Putamen (tissue), 1 donor: ENCODE results near the gene MOB1A.
"Not testable (repeated sequence)": the region's sequence is repeated elsewhere in the genome, so short reads cannot be mapped to it uniquely, and the experiment has no call there.

ENCODE experiments used
- DNase-seq: peaks from one replicate; pipeline ENCODE4 v3.0.0-alpha.2; 2016; ENCODE audit warnings: low spot score

MOB1A gene

GRCh38 chr2:74198461-74199274 lies 20.0 kb upstream of the MOB1A start, which contains the start of gene MTHFD2:
Gene MTHFD2 (plus strand): TSS chr2:74198615. CDS start chr2:74198642, 27 bp downstream.
- peak; percentile 72 for DNase-seq

DNA sequence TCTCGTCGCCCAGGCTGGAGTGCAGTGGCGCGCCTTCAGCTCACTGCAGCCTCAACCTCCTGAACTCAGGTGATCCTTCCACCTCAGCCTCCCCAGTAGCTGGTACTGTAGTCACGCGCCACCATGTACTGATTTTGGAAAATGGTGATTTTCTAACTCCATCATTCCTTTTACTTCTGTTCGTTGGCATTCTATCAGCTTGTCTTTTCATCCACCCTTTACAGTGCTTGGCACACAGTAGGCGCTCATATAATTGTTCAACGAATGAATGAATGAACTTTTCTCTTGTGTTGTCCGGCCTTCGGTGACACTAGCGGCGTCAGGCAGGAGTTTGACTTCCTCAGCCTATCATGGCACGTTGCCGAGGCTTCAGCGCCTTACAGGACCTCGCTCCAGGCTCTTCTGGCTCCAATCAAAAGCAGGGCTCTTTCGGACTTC lies 19.4 kb upstream of the MOB1A start:
- no peak for DNase-seq

GRCh38 chr2:74197049-74197448 lies 18.4 kb upstream of the MOB1A start:
- no peak for DNase-seq

GRCh38 chr2:74194799-74195198 lies 16.1 kb upstream of the MOB1A start:
- no peak for DNase-seq

GRCh38 chr2:74191596-74192380 lies 13.1 kb upstream of the MOB1A start:
- no peak for DNase-seq

- DNase-seq = no peak
Observed at GRCh38 chr2:74188696-74189095, 10.0 kb upstream of the MOB1A start.

GRCh38 chr2:74188018-74188601 lies 9.4 kb upstream of the MOB1A start:
- DNase-seq = no peak

- DNase-seq = not testable (repeated sequence)
Observed at GRCh38 chr2:74186706-74187105, 8.0 kb upstream of the MOB1A start.

GRCh38 chr2:74186038-74186437 lies 7.4 kb upstream of the MOB1A start:
- peak; percentile 34 for DNase-seq

- DNase-seq = no peak
Observed at GRCh38 chr2:74183878-74184277, 5.2 kb upstream of the MOB1A start.

DNA sequence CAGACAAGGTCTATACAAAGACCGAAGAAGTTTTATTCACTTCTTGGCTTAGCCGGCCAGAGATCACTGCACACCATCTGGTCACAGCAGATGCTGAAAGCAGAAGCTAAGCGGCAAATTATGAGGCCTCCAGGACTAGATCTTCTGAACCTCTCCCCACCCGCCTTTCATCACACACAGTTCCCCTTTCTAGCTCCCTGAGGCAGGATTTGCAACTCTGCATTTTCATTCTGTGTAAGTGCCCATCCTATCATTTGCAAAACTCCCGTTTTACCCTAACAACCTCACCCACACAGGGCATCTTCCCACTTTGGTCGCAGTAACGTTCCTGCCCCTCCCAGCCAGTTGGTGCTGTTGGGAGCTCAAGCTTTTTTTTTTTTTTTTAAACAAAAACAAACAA lies 3.1 kb upstream of the MOB1A start:
- peak; percentile 44 for DNase-seq

DNA sequence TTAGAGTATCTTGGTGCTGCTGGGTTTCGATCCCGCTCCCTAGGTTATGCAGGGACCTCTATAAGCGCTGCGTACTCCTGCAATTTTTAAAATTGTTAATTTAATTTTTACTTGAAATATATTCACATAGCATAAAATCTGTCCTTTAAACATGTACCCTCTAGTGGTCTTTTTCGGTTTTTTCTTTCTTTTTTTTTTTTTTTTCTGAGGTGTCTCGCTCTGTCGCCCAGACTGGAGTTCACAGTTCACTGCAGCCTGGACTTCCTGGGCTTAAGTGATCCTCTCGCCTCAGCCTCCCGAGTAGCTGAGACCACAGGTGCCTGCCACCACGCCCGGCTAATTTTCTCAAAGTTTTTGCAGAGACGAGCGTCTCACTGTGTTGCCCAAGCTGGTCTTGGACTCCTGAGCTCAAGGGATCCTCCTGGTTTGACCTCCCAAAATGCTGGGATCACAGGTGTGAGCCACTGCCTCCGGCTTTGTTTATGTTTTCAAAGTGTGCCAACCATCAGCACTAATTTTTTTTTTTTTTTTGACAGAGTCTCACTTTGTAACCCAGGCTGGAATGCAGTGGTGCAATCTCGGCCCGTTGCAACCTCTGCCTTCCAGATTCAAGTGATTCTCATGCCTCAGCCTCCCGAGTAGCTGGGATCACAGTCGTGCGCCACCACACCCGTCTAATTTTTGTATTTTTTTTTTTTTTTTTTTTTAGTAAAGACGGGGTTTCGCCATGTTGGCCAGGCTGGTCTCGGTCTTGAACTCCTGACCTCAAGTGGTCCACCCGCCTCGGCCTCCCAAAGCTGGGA lies 585 bp upstream of the MOB1A start:
- DNase-seq = no peak

DNA sequence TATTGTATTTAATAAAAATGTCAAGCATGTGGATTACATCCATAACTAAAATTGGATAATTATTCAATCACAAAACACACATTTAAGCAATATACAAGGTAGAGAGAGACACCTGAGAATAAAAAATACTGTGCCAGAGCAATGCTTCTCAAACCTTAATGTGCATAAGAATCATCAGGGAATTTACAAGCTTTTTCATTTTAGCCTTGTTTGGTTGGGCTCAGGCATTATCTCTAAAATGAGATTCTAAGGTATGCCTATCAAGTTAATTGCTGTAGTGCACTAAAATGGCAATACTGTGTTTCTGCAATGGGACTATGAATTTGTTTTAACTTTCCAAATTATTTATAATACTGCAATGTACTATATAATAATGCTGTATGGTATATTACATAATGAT lies 983 bp downstream of the MOB1A start:
- no peak for DNase-seq

GRCh38 chr2:74174909-74175308 lies 3.8 kb downstream of the MOB1A start:
- DNase-seq = no peak

- no peak for DNase-seq
Observed at GRCh38 chr2:74168739-74169138, 9.9 kb downstream of the MOB1A start.

GRCh38 chr2:74164761-74165160 lies 13.9 kb downstream of the MOB1A start:
- no peak for DNase-seq

DNA sequence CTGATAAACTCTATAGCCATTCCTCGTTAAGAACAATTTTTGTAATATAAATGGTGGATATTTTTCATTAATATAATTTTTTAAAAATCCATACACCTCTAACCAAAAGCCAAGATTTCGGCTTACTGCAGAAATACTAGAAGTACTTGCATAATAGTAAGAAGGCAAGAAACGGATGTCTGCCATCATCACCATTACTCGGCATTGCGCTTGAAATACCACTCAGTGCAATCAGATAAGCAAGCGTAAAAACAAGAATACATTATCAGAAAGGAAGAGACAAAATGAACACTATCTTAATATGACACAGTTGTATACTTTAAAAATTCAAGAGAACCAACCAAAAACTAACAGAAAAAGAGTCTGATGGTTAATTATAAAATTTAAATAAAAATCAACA lies 15.7 kb downstream of the MOB1A start:
- DNase-seq = no peak

- DNase-seq = no peak
Observed at GRCh38 chr2:74155830-74156229, 22.8 kb downstream of the MOB1A start.

DNA sequence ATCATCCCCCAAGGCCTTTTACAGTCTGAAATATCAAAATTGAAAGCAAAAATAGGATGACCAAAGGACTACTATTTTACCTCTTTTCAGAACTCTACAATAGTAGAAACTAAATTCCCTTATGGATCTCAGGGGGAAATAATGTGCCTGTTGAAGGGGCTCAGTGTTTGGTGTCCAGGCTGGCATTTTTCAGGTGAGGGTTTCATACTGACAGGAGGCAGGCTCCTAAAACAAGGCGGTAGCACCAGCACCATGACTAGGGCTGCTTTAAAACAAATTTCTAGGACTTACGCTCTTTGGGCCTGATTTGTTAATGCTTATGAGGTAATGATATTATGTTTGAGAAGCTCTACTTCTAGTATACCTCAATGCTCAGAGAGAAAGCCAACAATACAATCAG lies 25.7 kb downstream of the MOB1A start:
- DNase-seq = no peak

DNA sequence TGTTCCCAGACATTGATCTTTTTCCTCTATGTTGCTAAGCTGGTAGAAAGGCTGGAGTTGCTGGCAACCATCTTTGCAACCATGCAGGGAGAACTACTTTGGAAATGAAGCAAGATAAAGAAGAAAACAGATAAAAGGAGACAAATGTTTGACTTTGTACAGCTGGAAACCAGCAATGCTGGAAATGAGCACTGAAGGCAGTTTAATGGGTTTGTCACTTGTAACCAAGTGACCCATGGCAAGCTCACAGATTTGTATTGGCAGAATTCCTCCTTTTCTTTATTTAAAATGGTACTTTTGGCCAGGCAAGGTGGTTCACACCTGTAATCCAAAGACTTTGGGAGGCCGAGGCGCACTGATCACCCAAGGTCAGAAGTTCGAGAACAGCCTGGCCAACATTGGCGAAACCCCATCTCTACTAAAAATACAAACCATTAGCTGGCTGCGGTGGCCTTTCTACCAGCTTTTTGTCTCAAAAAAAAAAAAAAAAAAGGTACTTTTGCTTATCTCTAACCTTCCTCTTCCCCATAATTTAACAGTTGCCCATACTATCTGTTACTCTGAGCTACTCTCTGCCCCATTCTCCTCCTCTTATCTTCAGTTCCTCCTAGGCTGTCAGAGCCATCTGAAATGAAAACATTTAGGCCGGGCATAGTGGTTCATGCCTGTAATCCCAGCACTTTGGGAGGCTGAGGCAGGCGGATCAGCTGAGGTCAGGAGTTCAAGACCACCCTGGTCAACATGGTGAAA lies 28.9 kb downstream of the MOB1A start:
- no peak for DNase-seq

- DNase-seq = no peak
Observed at GRCh38 chr2:74149247-74149525, 29.5 kb downstream of the MOB1A start.
